ENCODE measurements around the gene MIPOL1. TPM values are rescaled to one million over a fixed set of nuclear protein-coding genes. Genes with fewer than 3 reads are reported as not detected.

Gene MIPOL1
- total RNA-seq, 4 donors from 2014 or later: 11.4 to 25.7 (median 18.9) TPM

DNA sequence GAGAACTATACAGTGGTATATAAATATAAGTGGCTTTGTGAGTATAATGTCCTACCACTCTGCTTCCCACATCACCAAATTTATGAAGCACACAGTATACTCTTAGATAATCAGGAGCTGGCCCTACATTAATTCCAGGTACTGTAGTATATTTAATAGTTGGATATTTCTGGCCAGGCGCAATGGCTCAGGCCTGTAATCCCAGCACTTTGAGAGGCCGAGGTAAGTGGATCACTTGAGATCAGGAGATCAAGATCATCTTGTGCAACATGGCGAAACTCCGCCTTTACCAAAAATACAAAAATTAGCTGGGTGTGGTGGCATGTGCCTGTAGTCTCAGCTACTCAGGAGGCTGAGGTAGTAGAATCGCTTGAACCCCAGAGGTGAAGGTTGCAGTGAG lies 293.3 kb downstream of the MIPOL1 start:
- Histone ChIP-seq H3K27ac (no peak overlapping the region), H3K27me3 (no peaks in the 10 kb centered on the region), H3K9me3 (peaks cover 0 to 11% (median 0%) of the 10 kb centered on the region in 4 donors), H3K4me3 (no peak overlapping the region), H3K36me3 (no peaks in the 10 kb centered on the region), H3K4me1 (no peaks in the 10 kb centered on the region)
- 92 to 95% methylated on average over 5 of the region's 5 CpGs for WGBS, 2 donors
- TF ChIP-seq POLR2A (IDR thresholded peaks at IDR 0.05): no peak
- TF ChIP-seq CTCF (IDR thresholded peaks at IDR 0.05): no peak
- no peak for TF ChIP-seq EP300 (IDR thresholded peaks at IDR 0.05)
- no peak for DNase-seq (ENCODE audit: low spot score in 2 of 2)

DNA sequence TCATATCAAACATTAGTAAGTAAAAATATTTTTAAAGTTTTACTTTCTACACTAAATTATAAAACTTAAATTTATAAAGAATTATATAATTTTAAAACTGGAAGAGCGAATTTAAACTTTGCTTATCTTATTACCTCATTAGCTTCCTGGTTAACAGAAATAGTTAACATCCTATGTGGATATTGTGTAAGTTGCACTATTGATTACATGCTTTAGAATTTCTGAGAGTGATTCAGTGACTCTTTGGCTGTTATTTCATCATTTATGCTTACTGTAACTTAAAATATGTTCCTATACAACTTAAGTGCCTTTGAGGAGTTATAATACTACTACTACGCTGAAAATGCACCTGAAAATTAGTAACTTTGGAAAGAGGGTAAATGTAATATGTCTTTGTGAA lies 295.9 kb downstream of the MIPOL1 start:
- H3K4me1 ChIP-seq: no peaks in the 10 kb centered on the region
- no peak for TF ChIP-seq CTCF (IDR thresholded peaks at IDR 0.05)
- no peak for TF ChIP-seq POLR2A (IDR thresholded peaks at IDR 0.05)
- no peak for TF ChIP-seq EP300 (IDR thresholded peaks at IDR 0.05)
- H3K9me3 ChIP-seq: no peaks in the 10 kb centered on the region
- DNase-seq (ENCODE audit: low spot score in 2 of 2): no peak
- no peaks in the 10 kb centered on the region for H3K27me3 ChIP-seq
- H3K36me3 ChIP-seq: no peaks in the 10 kb centered on the region
- H3K4me3 ChIP-seq: no peak overlapping the region
- H3K27ac ChIP-seq: no peak overlapping the region
- WGBS, 2 donors: 94 to 96% methylated on average over 2 of the region's 2 CpGs

- Histone ChIP-seq H3K36me3 (peaks cover 0 to 25% (median 0%) of the 10 kb centered on the region in 3 donors), H3K4me3 (no peak overlapping the region), H3K4me1 (no peaks in the 10 kb centered on the region), H3K27me3 (no peaks in the 10 kb centered on the region), H3K9me3 (no peaks in the 10 kb centered on the region), H3K27ac (no peak overlapping the region)
- no peak for DNase-seq (ENCODE audit: low spot score in 2 of 2)
- WGBS, 2 donors: 90 to 98% methylated on average over 2 of the region's 2 CpGs
- no peak for TF ChIP-seq EP300 (IDR thresholded peaks at IDR 0.05)
- no peak for TF ChIP-seq POLR2A (IDR thresholded peaks at IDR 0.05)
- TF ChIP-seq CTCF (IDR thresholded peaks at IDR 0.05): no peak
Measured at GRCh38 chr14:37497422-37497821, 299.7 kb downstream of the MIPOL1 start.

GRCh38 chr14:37501877-37502276 lies 304.1 kb downstream of the MIPOL1 start:
- WGBS, 2 donors: 90 to 95% methylated on average over 5 of the region's 5 CpGs
- no peaks in the 10 kb centered on the region for H3K4me1 ChIP-seq
- H3K36me3 ChIP-seq: peaks cover 0 to 28% (median 0%) of the 10 kb centered on the region in 3 donors
- no peaks in the 10 kb centered on the region for H3K27me3 ChIP-seq
- no peak overlapping the region for H3K27ac ChIP-seq
- no peak overlapping the region for H3K4me3 ChIP-seq
- no peak for TF ChIP-seq POLR2A (IDR thresholded peaks at IDR 0.05)
- TF ChIP-seq EP300 (IDR thresholded peaks at IDR 0.05): no peak
- no peak for TF ChIP-seq CTCF (IDR thresholded peaks at IDR 0.05)
- H3K9me3 ChIP-seq: no peaks in the 10 kb centered on the region
- no peak for DNase-seq (ENCODE audit: low spot score in 2 of 2)

DNA sequence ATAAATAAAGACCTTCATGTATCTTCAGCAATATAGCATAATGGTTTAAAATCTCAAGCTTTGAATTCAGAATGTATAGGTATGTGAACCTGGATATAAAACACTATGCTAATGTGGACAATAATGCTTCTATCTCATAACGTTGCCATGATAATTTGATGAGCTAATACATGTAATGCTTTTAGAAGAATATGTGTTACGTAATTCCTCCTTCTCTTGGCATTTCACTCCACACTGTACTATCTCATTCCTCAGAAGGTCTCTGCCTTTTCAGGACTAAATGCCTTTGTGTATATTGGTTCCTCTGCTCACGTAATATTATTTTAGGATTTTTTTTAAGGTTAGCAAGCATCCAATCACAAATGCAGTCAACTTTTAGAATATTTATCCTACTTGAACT lies 310.8 kb downstream of the MIPOL1 start:
- TF ChIP-seq CTCF (IDR thresholded peaks at IDR 0.05): no peak
- no peak for TF ChIP-seq EP300 (IDR thresholded peaks at IDR 0.05)
- TF ChIP-seq POLR2A (IDR thresholded peaks at IDR 0.05): no peak
- Histone ChIP-seq H3K27ac (no peak overlapping the region), H3K4me1 (no peaks in the 10 kb centered on the region), H3K27me3 (no peaks in the 10 kb centered on the region), H3K9me3 (no peaks in the 10 kb centered on the region), H3K4me3 (no peak overlapping the region), H3K36me3 (no peaks in the 10 kb centered on the region)
- WGBS, 2 donors: 72 to 81% methylated on average over 3 of the region's 3 CpGs
- no peak for DNase-seq (ENCODE audit: low spot score in 2 of 2)

Data from tibial nerve (tissue), 4 donors.